MM.1S (cell line): ENCODE measurements around the gene TSHZ3.

Experiments
- EZH2 ChIP-seq: fragments of 300-600 bp; sonication (generic); optimal IDR thresholded peaks from 2 replicates; pipeline ENCODE3; 2017; ENCODE audit warnings: low read depth, mild to moderate bottlenecking, antibody characterized with exemption, low read length, mixed read lengths
- TF ChIP-seq, protein P1 (sequence below): fragments of 300-600 bp; sonication (generic); IDR thresholded peaks from 2 replicates; pipeline ENCODE4 v1.5.1; 2016; ENCODE audit warnings: antibody characterized with exemption, low read length, mixed read lengths

DNA sequence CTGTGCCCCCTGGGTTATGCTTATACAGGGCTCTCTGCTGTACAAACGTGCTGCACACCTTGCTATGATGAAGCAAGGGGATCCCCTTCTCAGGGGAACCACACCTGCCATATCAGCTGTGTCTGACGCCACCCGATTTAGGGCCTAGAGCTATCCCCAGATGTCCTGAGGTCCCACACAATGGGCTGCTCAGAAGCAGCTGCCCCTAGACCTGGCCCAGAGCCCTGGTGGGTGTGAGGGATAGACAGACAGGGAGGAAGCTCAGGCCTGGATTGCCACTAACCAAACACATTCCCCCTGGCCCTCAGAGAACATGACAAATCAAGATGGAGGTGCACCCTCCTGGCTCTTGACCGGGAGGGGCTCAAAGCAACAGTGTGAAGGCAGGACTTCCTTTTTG lies 59.3 kb downstream of the TSHZ3 start:
- TF ChIP-seq, protein P1, sequence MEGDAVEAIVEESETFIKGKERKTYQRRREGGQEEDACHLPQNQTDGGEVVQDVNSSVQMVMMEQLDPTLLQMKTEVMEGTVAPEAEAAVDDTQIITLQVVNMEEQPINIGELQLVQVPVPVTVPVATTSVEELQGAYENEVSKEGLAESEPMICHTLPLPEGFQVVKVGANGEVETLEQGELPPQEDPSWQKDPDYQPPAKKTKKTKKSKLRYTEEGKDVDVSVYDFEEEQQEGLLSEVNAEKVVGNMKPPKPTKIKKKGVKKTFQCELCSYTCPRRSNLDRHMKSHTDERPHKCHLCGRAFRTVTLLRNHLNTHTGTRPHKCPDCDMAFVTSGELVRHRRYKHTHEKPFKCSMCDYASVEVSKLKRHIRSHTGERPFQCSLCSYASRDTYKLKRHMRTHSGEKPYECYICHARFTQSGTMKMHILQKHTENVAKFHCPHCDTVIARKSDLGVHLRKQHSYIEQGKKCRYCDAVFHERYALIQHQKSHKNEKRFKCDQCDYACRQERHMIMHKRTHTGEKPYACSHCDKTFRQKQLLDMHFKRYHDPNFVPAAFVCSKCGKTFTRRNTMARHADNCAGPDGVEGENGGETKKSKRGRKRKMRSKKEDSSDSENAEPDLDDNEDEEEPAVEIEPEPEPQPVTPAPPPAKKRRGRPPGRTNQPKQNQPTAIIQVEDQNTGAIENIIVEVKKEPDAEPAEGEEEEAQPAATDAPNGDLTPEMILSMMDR, result no peak
- TF ChIP-seq EZH2, result no peak
